NCI-H524 (cell line): ENCODE results near the gene SERPINB7.
"Not testable (repeated sequence)": the region's sequence is repeated elsewhere in the genome, so short reads cannot be mapped to it uniquely, and the experiment has no call there.

Experiments used
- DNase-seq, 2 experiments: peaks; one replicate each; lab custom pipeline; 2025; lab: John Stamatoyannopoulos, UW

Gene SERPINB7

GRCh38 chr18:63775166-63775730 lies at the start of gene SERPINB7:
TSS of gene SERPINB7 (plus strand) at chr18:63775418. CDS start at chr18:63782373, 6,955 bp downstream.
- DNase-seq, result no peak

- peak in 1 of 2 experiments; percentile 49 for DNase-seq
These were observed 49.3 kb upstream of the SERPINB7 start for GRCh38 chr18:63725682-63726480.

- DNase-seq, result no peak
These were observed 44.4 kb upstream of the SERPINB7 start for GRCh38 chr18:63730773-63731172.

GRCh38 chr18:63731215-63731614 lies 44.0 kb upstream of the SERPINB7 start:
- no peak for DNase-seq

GRCh38 chr18:63736876-63737275 lies 38.3 kb upstream of the SERPINB7 start:
- no peak for DNase-seq

GRCh38 chr18:63741769-63742168 lies 33.4 kb upstream of the SERPINB7 start:
- DNase-seq, result peak in 1 of 2 experiments; percentile 40

- DNase-seq, result no peak
These were observed 28.2 kb upstream of the SERPINB7 start for GRCh38 chr18:63747006-63747405.

- no peak for DNase-seq
These were observed 25.7 kb upstream of the SERPINB7 start for GRCh38 chr18:63749489-63749888.

- DNase-seq, result no peak
These were observed 22.6 kb upstream of the SERPINB7 start for GRCh38 chr18:63752636-63753035.

- DNase-seq, result no peak
These were observed 21.5 kb upstream of the SERPINB7 start for GRCh38 chr18:63753676-63754075.

- no peak for DNase-seq
These were observed 17.7 kb upstream of the SERPINB7 start for GRCh38 chr18:63757541-63757940.

GRCh38 chr18:63758615-63759240 lies 16.5 kb upstream of the SERPINB7 start:
- no peak for DNase-seq

GRCh38 chr18:63759786-63760185 lies 15.4 kb upstream of the SERPINB7 start:
- not testable (repeated sequence) for DNase-seq

- no peak for DNase-seq
These were observed 12.7 kb upstream of the SERPINB7 start for GRCh38 chr18:63762518-63762917.

GRCh38 chr18:63763831-63764600 lies 11.2 kb upstream of the SERPINB7 start:
- DNase-seq, result no peak

- DNase-seq, result no peak
These were observed 9.4 kb upstream of the SERPINB7 start for GRCh38 chr18:63765837-63766236.

- peak; percentile 46 to 70 for DNase-seq
These were observed 1.7 kb upstream of the SERPINB7 start for GRCh38 chr18:63773551-63773950.

- no peak for DNase-seq
These were observed 707 bp upstream of the SERPINB7 start for GRCh38 chr18:63774511-63774910.

- DNase-seq, result no peak
These were observed 4.2 kb downstream of the SERPINB7 start for GRCh38 chr18:63779386-63779785.

- peak in 1 of 2 experiments; percentile 0 for DNase-seq
These were observed 8.2 kb downstream of the SERPINB7 start for GRCh38 chr18:63783394-63783793.

- no peak for DNase-seq
These were observed 9.7 kb downstream of the SERPINB7 start for GRCh38 chr18:63784787-63785452.

- no peak for DNase-seq
These were observed 12.5 kb downstream of the SERPINB7 start for GRCh38 chr18:63787673-63788072.
